Measurements from ENCODE around the gene SKIC8.

DNA sequence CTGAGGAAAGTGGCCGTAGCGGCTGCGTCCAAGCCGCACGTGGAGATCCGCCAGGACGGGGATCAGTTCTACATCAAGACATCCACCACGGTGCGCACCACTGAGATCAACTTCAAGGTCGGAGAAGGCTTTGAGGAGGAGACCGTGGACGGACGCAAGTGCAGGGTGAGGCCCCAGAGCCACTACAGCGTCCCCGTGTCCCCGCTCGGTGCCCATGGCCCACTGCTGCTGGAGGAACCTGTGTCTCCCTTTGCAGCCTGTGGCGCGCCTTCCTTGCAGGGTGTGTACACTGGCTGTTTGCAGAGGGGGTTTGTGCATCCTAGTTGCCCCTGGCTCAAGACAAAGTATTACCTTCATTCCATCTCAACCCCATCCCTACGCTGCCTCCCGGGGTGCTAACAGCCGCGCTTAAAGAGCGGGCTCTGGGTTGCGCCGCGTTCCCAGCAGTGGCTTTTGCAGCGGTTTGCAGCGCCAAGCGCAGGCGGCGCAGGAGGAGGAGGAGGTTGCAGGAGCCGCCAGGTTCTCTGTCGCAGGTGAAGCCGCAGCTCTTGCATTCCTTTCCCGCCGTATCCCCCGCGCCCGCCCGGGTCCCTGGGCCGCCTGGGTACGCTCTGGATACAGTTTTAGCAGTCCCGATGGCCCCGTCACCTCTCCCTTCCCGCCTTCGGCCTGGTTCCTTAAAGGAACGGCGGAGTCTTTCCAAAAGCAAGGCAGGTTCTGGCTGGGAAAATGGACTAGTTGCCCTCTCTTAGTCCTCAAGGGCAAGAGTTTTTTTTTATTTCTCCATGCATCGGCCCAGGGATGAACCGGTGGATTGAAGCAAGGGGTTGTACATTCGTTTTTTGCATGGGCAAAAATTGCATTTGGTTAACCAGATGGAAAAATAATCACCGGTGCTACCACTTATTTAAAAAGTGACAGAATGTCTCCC, 41.9 kb upstream of the SKIC8 start:
- TF ChIP-seq, protein P1, sequence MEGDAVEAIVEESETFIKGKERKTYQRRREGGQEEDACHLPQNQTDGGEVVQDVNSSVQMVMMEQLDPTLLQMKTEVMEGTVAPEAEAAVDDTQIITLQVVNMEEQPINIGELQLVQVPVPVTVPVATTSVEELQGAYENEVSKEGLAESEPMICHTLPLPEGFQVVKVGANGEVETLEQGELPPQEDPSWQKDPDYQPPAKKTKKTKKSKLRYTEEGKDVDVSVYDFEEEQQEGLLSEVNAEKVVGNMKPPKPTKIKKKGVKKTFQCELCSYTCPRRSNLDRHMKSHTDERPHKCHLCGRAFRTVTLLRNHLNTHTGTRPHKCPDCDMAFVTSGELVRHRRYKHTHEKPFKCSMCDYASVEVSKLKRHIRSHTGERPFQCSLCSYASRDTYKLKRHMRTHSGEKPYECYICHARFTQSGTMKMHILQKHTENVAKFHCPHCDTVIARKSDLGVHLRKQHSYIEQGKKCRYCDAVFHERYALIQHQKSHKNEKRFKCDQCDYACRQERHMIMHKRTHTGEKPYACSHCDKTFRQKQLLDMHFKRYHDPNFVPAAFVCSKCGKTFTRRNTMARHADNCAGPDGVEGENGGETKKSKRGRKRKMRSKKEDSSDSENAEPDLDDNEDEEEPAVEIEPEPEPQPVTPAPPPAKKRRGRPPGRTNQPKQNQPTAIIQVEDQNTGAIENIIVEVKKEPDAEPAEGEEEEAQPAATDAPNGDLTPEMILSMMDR (conservative IDR thresholded peaks at IDR 0.05): no peak
- no peak for TF ChIP-seq ZFX (IDR thresholded peaks at IDR 0.05)
